ENCODE measurements around the gene ANKRD24.
"Not testable (repeated sequence)": the region's sequence is repeated elsewhere in the genome, so short reads cannot be mapped to it uniquely, and the experiment has no call there.

Gene ANKRD24

DNA sequence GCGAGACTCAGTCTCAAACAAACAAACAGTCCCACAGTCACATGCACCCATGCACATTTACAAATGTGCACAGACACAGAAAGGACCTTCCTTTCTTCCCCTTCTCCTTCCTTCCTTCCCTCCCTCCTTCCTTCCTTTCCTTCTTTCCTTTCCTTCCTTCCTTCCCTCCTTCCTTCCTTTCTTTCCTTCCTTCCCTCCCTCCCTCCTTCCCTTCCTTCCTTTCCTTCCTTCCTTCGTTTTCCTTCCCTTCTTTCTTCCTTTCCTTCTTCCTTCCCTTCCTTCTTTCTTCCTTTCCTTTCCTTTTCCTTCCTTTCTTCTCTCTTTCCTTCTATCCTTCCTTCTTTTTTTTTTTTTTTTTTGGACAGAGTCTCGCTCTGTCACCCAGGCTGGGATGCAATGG, 30.6 kb downstream of the ANKRD24 start:
- Histone ChIP-seq H3K4me3 (ENCODE audit: insufficient read depth, low read depth, low read length, poor library complexity, severe bottlenecking) (no peak overlapping the region), H3K4me1 (ENCODE audit: control insufficient read depth, insufficient read depth, low read length, poor library complexity, severe bottlenecking) (peaks cover 4% of the 10 kb centered on the region), H3K27ac (ENCODE audit: insufficient read depth, low read length, poor library complexity, severe bottlenecking) (no peak overlapping the region), H3K27me3 (replicated peaks; ENCODE audit: control insufficient read depth, insufficient read depth, low read length, poor library complexity, severe bottlenecking) (no peaks in the 10 kb centered on the region), H3K36me3 (ENCODE audit: control insufficient read depth, insufficient read depth, low read length) (no peaks in the 10 kb centered on the region), H3K9me3 (ENCODE audit: control insufficient read depth, low read length) (no peaks in the 10 kb centered on the region)
- no peak for DNase-seq

DNA sequence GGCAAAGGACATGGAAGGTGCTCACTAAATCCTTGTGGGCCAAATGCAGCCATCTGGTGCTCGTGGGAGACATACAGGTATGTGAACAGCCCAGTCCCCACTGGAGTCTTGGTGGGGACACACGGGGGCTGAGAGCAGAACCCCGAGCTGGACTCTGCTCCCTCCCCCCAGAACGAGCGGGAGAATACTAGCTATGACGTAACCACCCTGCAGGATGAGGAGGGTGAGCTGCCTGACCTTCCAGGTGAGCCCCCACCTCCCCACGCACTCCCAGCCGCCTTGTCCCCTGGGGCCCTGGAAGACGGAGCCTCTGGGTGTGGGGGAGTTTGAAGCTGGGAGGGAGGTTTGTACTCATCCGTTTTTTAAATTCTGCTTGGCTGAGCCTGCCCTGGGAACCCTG, 33.3 kb downstream of the ANKRD24 start:
- no peaks in the 10 kb centered on the region for H3K27me3 ChIP-seq (replicated peaks; ENCODE audit: control insufficient read depth, insufficient read depth, low read length, poor library complexity, severe bottlenecking)
- no peaks in the 10 kb centered on the region for H3K36me3 ChIP-seq (ENCODE audit: control insufficient read depth, insufficient read depth, low read length)
- DNase-seq, result no peak
- no peaks in the 10 kb centered on the region for H3K9me3 ChIP-seq (ENCODE audit: control insufficient read depth, low read length)
- peaks cover 4% of the 10 kb centered on the region for H3K4me1 ChIP-seq (ENCODE audit: control insufficient read depth, insufficient read depth, low read length, poor library complexity, severe bottlenecking)
- no peak overlapping the region for H3K4me3 ChIP-seq (ENCODE audit: insufficient read depth, low read depth, low read length, poor library complexity, severe bottlenecking)
- no peak overlapping the region for H3K27ac ChIP-seq (ENCODE audit: insufficient read depth, low read length, poor library complexity, severe bottlenecking)

DNA sequence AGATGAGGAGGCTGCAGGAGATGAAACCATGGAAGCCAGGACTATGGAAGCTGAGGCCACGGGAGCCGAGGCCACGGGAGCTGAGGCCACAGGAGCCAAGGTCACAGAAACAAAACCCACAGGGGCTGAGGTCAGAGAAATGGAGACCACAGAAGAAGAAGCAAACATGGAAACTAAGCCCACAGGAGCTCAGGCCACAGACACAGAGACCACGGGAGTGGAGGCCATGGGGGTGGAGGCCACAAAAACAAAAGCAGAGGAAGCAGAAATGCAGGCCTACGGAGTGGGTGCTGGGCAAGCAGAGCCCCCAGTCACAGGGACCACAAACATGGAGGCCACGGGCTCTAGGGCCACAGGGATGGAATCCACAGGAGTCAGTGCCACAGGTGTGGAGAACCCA, 34.4 kb downstream of the ANKRD24 start:
- Histone ChIP-seq H3K27ac (ENCODE audit: insufficient read depth, low read length, poor library complexity, severe bottlenecking) (no peak overlapping the region), H3K4me3 (ENCODE audit: insufficient read depth, low read depth, low read length, poor library complexity, severe bottlenecking) (no peak overlapping the region), H3K36me3 (ENCODE audit: control insufficient read depth, insufficient read depth, low read length) (no peaks in the 10 kb centered on the region), H3K9me3 (ENCODE audit: control insufficient read depth, low read length) (no peaks in the 10 kb centered on the region), H3K4me1 (ENCODE audit: control insufficient read depth, insufficient read depth, low read length, poor library complexity, severe bottlenecking) (peaks cover 4% of the 10 kb centered on the region), H3K27me3 (replicated peaks; ENCODE audit: control insufficient read depth, insufficient read depth, low read length, poor library complexity, severe bottlenecking) (no peaks in the 10 kb centered on the region)
- DNase-seq, result no peak

DNA sequence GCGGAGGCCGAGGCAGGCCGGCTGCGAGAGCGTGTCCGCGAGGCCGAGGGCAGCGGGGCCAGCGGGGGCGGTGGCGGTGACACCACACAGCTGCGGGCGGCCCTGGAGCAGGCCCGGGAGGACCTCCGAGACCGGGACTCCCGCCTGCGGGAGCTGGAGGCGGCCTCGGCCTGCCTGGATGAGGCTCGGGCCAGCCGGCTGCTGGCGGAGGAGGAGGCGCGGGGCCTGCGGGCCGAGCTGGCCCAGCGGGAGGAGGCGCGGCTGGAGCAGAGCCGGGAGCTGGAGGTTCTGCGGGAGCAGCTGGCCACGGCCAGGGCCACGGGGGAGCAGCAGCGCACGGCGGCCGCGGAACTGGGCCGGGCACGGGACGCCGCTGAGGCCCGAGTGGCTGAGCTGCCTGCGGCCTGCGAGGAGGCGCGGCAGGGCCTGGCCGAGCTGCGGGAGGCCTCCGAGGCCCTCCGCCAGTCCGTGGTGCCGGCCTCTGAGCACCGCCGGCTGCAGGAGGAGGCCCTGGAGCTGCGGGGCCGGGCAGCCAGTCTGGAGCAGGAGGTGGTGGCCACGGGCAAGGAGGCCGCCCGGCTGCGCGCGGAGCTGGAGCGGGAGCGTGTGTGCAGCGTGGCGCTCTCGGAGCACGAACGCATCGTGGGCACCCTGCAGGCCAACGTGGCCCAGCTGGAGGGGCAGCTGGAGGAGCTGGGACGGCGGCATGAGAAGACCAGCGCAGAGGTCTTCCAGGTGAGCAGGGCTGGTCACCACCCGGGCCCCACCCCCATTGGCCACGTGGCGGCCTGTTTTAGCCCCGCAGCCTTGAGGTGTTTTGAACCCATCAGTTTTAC, 35.2 kb downstream of the ANKRD24 start:
- H3K27me3 ChIP-seq (replicated peaks; ENCODE audit: control insufficient read depth, insufficient read depth, low read length, poor library complexity, severe bottlenecking), result no peaks in the 10 kb centered on the region
- no peak overlapping the region for H3K4me3 ChIP-seq (ENCODE audit: insufficient read depth, low read depth, low read length, poor library complexity, severe bottlenecking)
- DNase-seq, result no peak
- H3K27ac ChIP-seq (ENCODE audit: insufficient read depth, low read length, poor library complexity, severe bottlenecking), result no peak overlapping the region
- H3K36me3 ChIP-seq (ENCODE audit: control insufficient read depth, insufficient read depth, low read length), result no peaks in the 10 kb centered on the region
- peaks cover 4% of the 10 kb centered on the region for H3K4me1 ChIP-seq (ENCODE audit: control insufficient read depth, insufficient read depth, low read length, poor library complexity, severe bottlenecking)
- no peaks in the 10 kb centered on the region for H3K9me3 ChIP-seq (ENCODE audit: control insufficient read depth, low read length)

DNA sequence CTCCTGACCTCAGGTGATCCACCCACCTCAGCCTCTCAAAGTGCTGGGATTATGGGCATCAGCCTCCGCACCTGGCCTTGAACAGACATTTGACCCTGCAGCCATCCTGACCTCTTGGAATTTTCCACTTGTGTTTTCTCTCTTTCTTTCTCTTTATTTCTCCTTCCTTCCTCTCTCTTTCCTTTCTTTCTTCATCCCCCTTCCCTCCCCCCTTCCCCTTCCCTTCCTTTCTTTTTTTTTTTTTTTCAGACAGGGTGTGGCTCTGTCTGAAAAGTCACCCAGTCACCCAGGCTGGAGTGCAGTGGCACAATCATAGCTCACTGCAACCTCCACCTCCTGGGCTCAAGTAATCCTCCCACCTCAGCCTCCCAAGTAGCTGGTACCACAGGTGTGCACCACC, 36.0 kb downstream of the ANKRD24 start:
- not testable (repeated sequence) for H3K4me1 ChIP-seq (ENCODE audit: control insufficient read depth, insufficient read depth, low read length, poor library complexity, severe bottlenecking); H3K36me3 ChIP-seq (ENCODE audit: control insufficient read depth, insufficient read depth, low read length); H3K27ac ChIP-seq (ENCODE audit: insufficient read depth, low read length, poor library complexity, severe bottlenecking); H3K9me3 ChIP-seq (ENCODE audit: control insufficient read depth, low read length); H3K27me3 ChIP-seq (replicated peaks; ENCODE audit: control insufficient read depth, insufficient read depth, low read length, poor library complexity, severe bottlenecking); DNase-seq; H3K4me3 ChIP-seq (ENCODE audit: insufficient read depth, low read depth, low read length, poor library complexity, severe bottlenecking)

DNA sequence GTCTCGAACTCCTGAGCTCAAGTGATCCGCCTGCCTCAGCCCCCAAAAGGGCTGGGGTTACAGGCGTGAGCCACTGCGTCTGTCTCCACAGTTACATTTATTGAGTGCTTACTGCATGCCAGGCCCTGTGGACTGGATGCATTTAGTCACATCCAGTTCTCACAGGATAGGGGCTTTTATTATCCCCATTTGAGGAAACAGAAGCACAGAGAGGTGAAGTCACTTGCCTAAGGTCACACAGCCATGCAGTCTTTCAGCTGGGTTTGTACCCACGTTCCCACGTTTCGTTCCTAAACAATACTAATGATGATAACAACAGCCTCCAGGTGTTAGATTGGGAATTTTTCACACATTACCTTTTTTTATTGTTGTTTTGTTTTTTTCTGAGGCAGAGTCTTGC, 37.7 kb downstream of the ANKRD24 start:
- Histone ChIP-seq H3K4me3 (ENCODE audit: insufficient read depth, low read depth, low read length, poor library complexity, severe bottlenecking) (no peak overlapping the region), H3K36me3 (ENCODE audit: control insufficient read depth, insufficient read depth, low read length) (no peaks in the 10 kb centered on the region), H3K4me1 (ENCODE audit: control insufficient read depth, insufficient read depth, low read length, poor library complexity, severe bottlenecking) (no peaks in the 10 kb centered on the region), H3K27ac (ENCODE audit: insufficient read depth, low read length, poor library complexity, severe bottlenecking) (no peak overlapping the region), H3K27me3 (replicated peaks; ENCODE audit: control insufficient read depth, insufficient read depth, low read length, poor library complexity, severe bottlenecking) (no peaks in the 10 kb centered on the region), H3K9me3 (ENCODE audit: control insufficient read depth, low read length) (no peaks in the 10 kb centered on the region)
- DNase-seq, result no peak

DNA sequence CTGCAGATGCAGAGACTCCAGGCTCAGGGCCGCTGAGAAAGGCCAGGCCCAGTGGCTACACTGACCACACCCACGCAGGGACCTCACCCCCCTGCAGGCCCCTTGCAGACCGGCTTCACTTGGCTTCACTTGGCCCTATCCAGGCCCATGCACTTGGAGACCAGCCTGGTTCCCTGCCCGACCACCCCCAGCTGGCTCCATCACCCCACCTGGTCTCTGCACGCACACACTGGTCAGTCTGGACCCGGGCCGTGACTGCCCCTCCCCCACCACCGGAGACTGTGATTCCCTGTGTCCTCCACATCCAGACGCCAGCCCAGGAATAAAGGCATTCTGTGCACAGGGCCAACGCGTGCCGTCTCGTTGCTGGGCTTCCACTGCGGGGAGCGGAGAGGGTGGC, 42.0 kb downstream of the ANKRD24 start:
- Histone ChIP-seq H3K9me3 (ENCODE audit: control insufficient read depth, low read length) (no peaks in the 10 kb centered on the region), H3K27me3 (replicated peaks; ENCODE audit: control insufficient read depth, insufficient read depth, low read length, poor library complexity, severe bottlenecking) (peaks cover 6% of the 10 kb centered on the region), H3K4me1 (ENCODE audit: control insufficient read depth, insufficient read depth, low read length, poor library complexity, severe bottlenecking) (no peaks in the 10 kb centered on the region), H3K36me3 (ENCODE audit: control insufficient read depth, insufficient read depth, low read length) (no peaks in the 10 kb centered on the region), H3K4me3 (ENCODE audit: insufficient read depth, low read depth, low read length, poor library complexity, severe bottlenecking) (no peak overlapping the region), H3K27ac (ENCODE audit: insufficient read depth, low read length, poor library complexity, severe bottlenecking) (no peak overlapping the region)
- no peak for DNase-seq

DNA sequence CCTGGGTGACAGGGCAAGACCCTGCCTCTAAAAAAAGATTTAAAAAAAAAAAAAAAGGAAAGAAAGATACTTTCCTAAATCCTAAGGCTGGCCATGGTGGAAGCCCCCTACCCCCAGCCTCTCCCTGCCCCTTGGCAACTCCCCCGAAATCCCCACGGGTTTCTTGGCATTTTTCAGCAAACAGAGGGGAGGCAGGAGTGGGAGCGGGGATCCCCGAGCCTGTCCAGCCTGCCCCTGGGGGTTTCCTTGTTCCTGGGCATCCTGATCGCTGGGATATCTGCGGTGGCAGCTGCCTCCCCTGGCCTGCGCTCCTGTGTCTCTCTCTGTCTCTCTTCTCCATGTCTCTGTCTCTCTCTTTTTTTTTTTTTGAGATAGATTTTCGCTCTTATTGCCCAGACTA, 43.4 kb downstream of the ANKRD24 start:
- Histone ChIP-seq H3K36me3 (ENCODE audit: control insufficient read depth, insufficient read depth, low read length) (no peaks in the 10 kb centered on the region), H3K4me3 (ENCODE audit: insufficient read depth, low read depth, low read length, poor library complexity, severe bottlenecking) (no peak overlapping the region), H3K4me1 (ENCODE audit: control insufficient read depth, insufficient read depth, low read length, poor library complexity, severe bottlenecking) (no peaks in the 10 kb centered on the region), H3K27ac (ENCODE audit: insufficient read depth, low read length, poor library complexity, severe bottlenecking) (no peak overlapping the region), H3K9me3 (ENCODE audit: control insufficient read depth, low read length) (no peaks in the 10 kb centered on the region), H3K27me3 (replicated peaks; ENCODE audit: control insufficient read depth, insufficient read depth, low read length, poor library complexity, severe bottlenecking) (peaks cover 10% of the 10 kb centered on the region)
- DNase-seq, result no peak

DNA sequence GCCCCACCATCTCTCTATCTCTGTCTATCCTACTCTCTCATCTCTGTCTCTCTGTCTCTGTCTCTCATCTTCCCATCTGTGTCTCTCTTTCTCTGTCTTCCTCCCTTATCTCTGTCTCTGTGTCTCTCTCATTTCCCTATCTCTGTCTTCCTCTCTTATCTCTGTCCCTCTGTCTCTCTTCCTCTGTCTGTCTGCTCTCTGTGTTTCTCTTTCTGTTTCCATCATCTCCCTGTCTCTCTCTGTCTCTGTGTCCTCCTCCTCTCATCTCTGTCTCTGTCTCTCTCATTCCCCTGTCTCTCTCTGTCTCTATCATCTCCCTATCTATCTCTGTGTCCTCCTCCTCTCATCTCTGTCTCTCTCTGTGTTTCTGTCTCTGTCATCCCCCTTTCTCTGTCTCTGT, 45.3 kb downstream of the ANKRD24 start:
- Histone ChIP-seq H3K27ac (ENCODE audit: insufficient read depth, low read length, poor library complexity, severe bottlenecking) (no peak overlapping the region), H3K4me3 (ENCODE audit: insufficient read depth, low read depth, low read length, poor library complexity, severe bottlenecking) (no peak overlapping the region), H3K27me3 (replicated peaks; ENCODE audit: control insufficient read depth, insufficient read depth, low read length, poor library complexity, severe bottlenecking) (peaks cover 11% of the 10 kb centered on the region), H3K9me3 (ENCODE audit: control insufficient read depth, low read length) (no peaks in the 10 kb centered on the region), H3K4me1 (ENCODE audit: control insufficient read depth, insufficient read depth, low read length, poor library complexity, severe bottlenecking) (no peaks in the 10 kb centered on the region), H3K36me3 (ENCODE audit: control insufficient read depth, insufficient read depth, low read length) (no peaks in the 10 kb centered on the region)
- DNase-seq, result no peak

DNA sequence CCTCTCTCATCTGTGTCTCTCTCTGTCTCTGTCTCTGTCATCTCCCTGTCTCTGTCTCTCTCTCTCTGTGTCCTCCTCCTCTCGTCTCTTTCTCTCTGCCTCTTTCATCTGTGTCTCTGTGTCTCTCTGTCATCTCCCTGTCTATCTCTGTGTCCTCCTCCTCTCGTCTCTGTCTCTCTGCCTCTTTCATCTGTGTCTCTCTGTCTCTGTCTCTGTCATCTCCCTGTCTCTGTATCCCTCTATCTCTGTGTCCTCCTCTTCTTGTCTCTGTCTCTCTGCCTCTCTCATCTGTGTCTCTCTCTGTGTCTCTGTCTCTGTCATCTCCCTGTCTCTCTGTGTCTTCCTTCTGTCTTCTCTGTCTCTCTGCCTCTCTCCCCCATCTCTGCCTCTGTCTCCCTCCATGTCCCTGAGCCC, 46.3 kb downstream of the ANKRD24 start:
- H3K36me3 ChIP-seq (ENCODE audit: control insufficient read depth, insufficient read depth, low read length), result no peaks in the 10 kb centered on the region

More for the DNA sequence above, 46.3 kb downstream of the ANKRD24 start:
- no peaks in the 10 kb centered on the region for H3K4me1 ChIP-seq (ENCODE audit: control insufficient read depth, insufficient read depth, low read length, poor library complexity, severe bottlenecking)
- H3K27me3 ChIP-seq (replicated peaks; ENCODE audit: control insufficient read depth, insufficient read depth, low read length, poor library complexity, severe bottlenecking), result peaks cover 14% of the 10 kb centered on the region
- no peaks in the 10 kb centered on the region for H3K9me3 ChIP-seq (ENCODE audit: control insufficient read depth, low read length)
- H3K4me3 ChIP-seq (ENCODE audit: insufficient read depth, low read depth, low read length, poor library complexity, severe bottlenecking), result no peak overlapping the region
- H3K27ac ChIP-seq (ENCODE audit: insufficient read depth, low read length, poor library complexity, severe bottlenecking), result no peak overlapping the region
- DNase-seq, result no peak
